Measurements from ENCODE around the gene SPANXD.
"Not testable (repeated sequence)": the region's sequence is repeated elsewhere in the genome, so short reads cannot be mapped to it uniquely, and the experiment has no call there.

The SPANXD gene

GRCh38 chrX:141698639-141699038 lies at the start of gene SPANXD:
Gene SPANXD, minus strand, starts transcription at chrX:141698739. Its CDS starts 334 bp downstream, at chrX:141698405.
- H3K4me3 ChIP-seq (ENCODE audit: low read length), result not testable (repeated sequence)

GRCh38 chrX:141742666-141743065 lies 44.1 kb upstream of the SPANXD start:
- no peaks in the 10 kb centered on the region for H3K27me3 ChIP-seq (ENCODE audit: insufficient read depth, low read length)
- H3K4me1 ChIP-seq (ENCODE audit: insufficient read depth, low read length), result no peaks in the 10 kb centered on the region
- no peak overlapping the region for H2AFZ ChIP-seq (ENCODE audit: low read depth, low read length)
- H3K9me3 ChIP-seq (ENCODE audit: low read length), result no peaks in the 10 kb centered on the region
- no peaks in the 10 kb centered on the region for H3K36me3 ChIP-seq (ENCODE audit: insufficient read depth, low read length)
- no peak overlapping the region for H3K4me3 ChIP-seq (ENCODE audit: low read length)

More at GRCh38 chrX:141698639-141699038, at the start of gene SPANXD:
- H3K4me1 ChIP-seq (ENCODE audit: insufficient read depth, low read length); H3K36me3 ChIP-seq (ENCODE audit: insufficient read depth, low read length); H3K27me3 ChIP-seq (ENCODE audit: insufficient read depth, low read length); H2AFZ ChIP-seq (ENCODE audit: low read depth, low read length); H3K9me3 ChIP-seq (ENCODE audit: low read length): not testable (repeated sequence)

- H3K9me3 ChIP-seq (ENCODE audit: low read length), result no peaks in the 10 kb centered on the region
- H3K36me3 ChIP-seq (ENCODE audit: insufficient read depth, low read length), result no peaks in the 10 kb centered on the region
- H3K27me3 ChIP-seq (ENCODE audit: insufficient read depth, low read length), result no peaks in the 10 kb centered on the region
- H3K4me1 ChIP-seq (ENCODE audit: insufficient read depth, low read length), result no peaks in the 10 kb centered on the region
- H3K4me3 ChIP-seq (ENCODE audit: low read length), result no peak overlapping the region
- H2AFZ ChIP-seq (ENCODE audit: low read depth, low read length), result no peak overlapping the region
These were observed 38.1 kb upstream of the SPANXD start for GRCh38 chrX:141736656-141737055.

GRCh38 chrX:141733371-141733770 lies 34.8 kb upstream of the SPANXD start:
- no peaks in the 10 kb centered on the region for H3K27me3 ChIP-seq (ENCODE audit: insufficient read depth, low read length)
- H3K4me1 ChIP-seq (ENCODE audit: insufficient read depth, low read length), result no peaks in the 10 kb centered on the region
- H2AFZ ChIP-seq (ENCODE audit: low read depth, low read length), result no peak overlapping the region
- H3K36me3 ChIP-seq (ENCODE audit: insufficient read depth, low read length), result no peaks in the 10 kb centered on the region
- H3K4me3 ChIP-seq (ENCODE audit: low read length), result no peak overlapping the region
- no peaks in the 10 kb centered on the region for H3K9me3 ChIP-seq (ENCODE audit: low read length)

- Histone ChIP-seq H3K36me3 (ENCODE audit: insufficient read depth, low read length) (no peaks in the 10 kb centered on the region), H3K27me3 (ENCODE audit: insufficient read depth, low read length) (no peaks in the 10 kb centered on the region), H3K4me1 (ENCODE audit: insufficient read depth, low read length) (no peaks in the 10 kb centered on the region), H3K9me3 (ENCODE audit: low read length) (no peaks in the 10 kb centered on the region), H3K4me3 (ENCODE audit: low read length) (no peak overlapping the region), H2AFZ (ENCODE audit: low read depth, low read length) (no peak overlapping the region)
These were observed 33.5 kb upstream of the SPANXD start for GRCh38 chrX:141732031-141732430.

- no peaks in the 10 kb centered on the region for H3K4me1 ChIP-seq (ENCODE audit: insufficient read depth, low read length)
- no peak overlapping the region for H2AFZ ChIP-seq (ENCODE audit: low read depth, low read length)
- H3K9me3 ChIP-seq (ENCODE audit: low read length), result no peaks in the 10 kb centered on the region
- no peak overlapping the region for H3K4me3 ChIP-seq (ENCODE audit: low read length)
- no peaks in the 10 kb centered on the region for H3K27me3 ChIP-seq (ENCODE audit: insufficient read depth, low read length)
- H3K36me3 ChIP-seq (ENCODE audit: insufficient read depth, low read length), result no peaks in the 10 kb centered on the region
These were observed 25.6 kb upstream of the SPANXD start for GRCh38 chrX:141724186-141724585.

GRCh38 chrX:141714680-141715079 lies 16.1 kb upstream of the SPANXD start:
- H3K36me3 ChIP-seq (ENCODE audit: insufficient read depth, low read length), result no peaks in the 10 kb centered on the region
- no peak overlapping the region for H2AFZ ChIP-seq (ENCODE audit: low read depth, low read length)
- no peaks in the 10 kb centered on the region for H3K9me3 ChIP-seq (ENCODE audit: low read length)
- H3K27me3 ChIP-seq (ENCODE audit: insufficient read depth, low read length), result no peaks in the 10 kb centered on the region
- no peak overlapping the region for H3K4me3 ChIP-seq (ENCODE audit: low read length)
- H3K4me1 ChIP-seq (ENCODE audit: insufficient read depth, low read length), result no peaks in the 10 kb centered on the region

GRCh38 chrX:141701072-141701471 lies 2.5 kb upstream of the SPANXD start:
- no peak overlapping the region for H2AFZ ChIP-seq (ENCODE audit: low read depth, low read length)
- H3K27me3 ChIP-seq (ENCODE audit: insufficient read depth, low read length), result no peaks in the 10 kb centered on the region
- H3K36me3 ChIP-seq (ENCODE audit: insufficient read depth, low read length), result no peaks in the 10 kb centered on the region
- H3K4me3 ChIP-seq (ENCODE audit: low read length), result no peak overlapping the region
- H3K4me1 ChIP-seq (ENCODE audit: insufficient read depth, low read length), result no peaks in the 10 kb centered on the region
- H3K9me3 ChIP-seq (ENCODE audit: low read length), result no peaks in the 10 kb centered on the region

GRCh38 chrX:141673946-141674345 lies 24.6 kb downstream of the SPANXD start:
- H2AFZ ChIP-seq (ENCODE audit: low read depth, low read length), result no peak overlapping the region
- no peaks in the 10 kb centered on the region for H3K9me3 ChIP-seq (ENCODE audit: low read length)
- H3K4me3 ChIP-seq (ENCODE audit: low read length), result no peak overlapping the region
- no peaks in the 10 kb centered on the region for H3K36me3 ChIP-seq (ENCODE audit: insufficient read depth, low read length)
- H3K27me3 ChIP-seq (ENCODE audit: insufficient read depth, low read length), result no peaks in the 10 kb centered on the region
- H3K4me1 ChIP-seq (ENCODE audit: insufficient read depth, low read length), result no peaks in the 10 kb centered on the region

GRCh38 chrX:141669689-141670088 lies 28.9 kb downstream of the SPANXD start:
- Histone ChIP-seq H2AFZ (ENCODE audit: low read depth, low read length) (no peak overlapping the region), H3K4me3 (ENCODE audit: low read length) (no peak overlapping the region), H3K27me3 (ENCODE audit: insufficient read depth, low read length) (no peaks in the 10 kb centered on the region), H3K9me3 (ENCODE audit: low read length) (no peaks in the 10 kb centered on the region), H3K36me3 (ENCODE audit: insufficient read depth, low read length) (no peaks in the 10 kb centered on the region), H3K4me1 (ENCODE audit: insufficient read depth, low read length) (no peaks in the 10 kb centered on the region)

- Histone ChIP-seq H2AFZ (ENCODE audit: low read depth, low read length) (no peak overlapping the region), H3K9me3 (ENCODE audit: low read length) (no peaks in the 10 kb centered on the region), H3K4me3 (ENCODE audit: low read length) (no peak overlapping the region), H3K4me1 (ENCODE audit: insufficient read depth, low read length) (no peaks in the 10 kb centered on the region), H3K27me3 (ENCODE audit: insufficient read depth, low read length) (no peaks in the 10 kb centered on the region), H3K36me3 (ENCODE audit: insufficient read depth, low read length) (no peaks in the 10 kb centered on the region)
These were observed 30.2 kb downstream of the SPANXD start for GRCh38 chrX:141668371-141668770.

GRCh38 chrX:141662781-141663180 lies 35.8 kb downstream of the SPANXD start:
- Histone ChIP-seq H3K36me3 (ENCODE audit: insufficient read depth, low read length) (no peaks in the 10 kb centered on the region), H2AFZ (ENCODE audit: low read depth, low read length) (no peak overlapping the region), H3K4me1 (ENCODE audit: insufficient read depth, low read length) (no peaks in the 10 kb centered on the region), H3K4me3 (ENCODE audit: low read length) (no peak overlapping the region), H3K9me3 (ENCODE audit: low read length) (no peaks in the 10 kb centered on the region), H3K27me3 (ENCODE audit: insufficient read depth, low read length) (no peaks in the 10 kb centered on the region)

GRCh38 chrX:141652286-141652685 lies 46.3 kb downstream of the SPANXD start:
- no peaks in the 10 kb centered on the region for H3K9me3 ChIP-seq (ENCODE audit: low read length)
- no peaks in the 10 kb centered on the region for H3K36me3 ChIP-seq (ENCODE audit: insufficient read depth, low read length)
- no peaks in the 10 kb centered on the region for H3K4me1 ChIP-seq (ENCODE audit: insufficient read depth, low read length)
- no peak overlapping the region for H3K4me3 ChIP-seq (ENCODE audit: low read length)
- peaks cover 2% of the 10 kb centered on the region for H3K27me3 ChIP-seq (ENCODE audit: insufficient read depth, low read length)
- H2AFZ ChIP-seq (ENCODE audit: low read depth, low read length), result no peak overlapping the region
